ENCODE data around the gene A4GALT. TPM values are rescaled to one million over a fixed set of nuclear protein-coding genes. Genes with fewer than 3 reads are reported as not detected.
"Not testable (repeated sequence)": the region's sequence is repeated elsewhere in the genome, so short reads cannot be mapped to it uniquely, and the experiment has no call there.

The A4GALT gene
- polyA plus RNA-seq, 1 donor, result 29.1 TPM

- peak; percentile 35 for DNase-seq (ENCODE audit: low read depth)
Observed at GRCh38 chr22:42742940-42743339, 22.3 kb upstream of the A4GALT start.

GRCh38 chr22:42740320-42740719 lies 19.6 kb upstream of the A4GALT start:
- not testable (repeated sequence) for DNase-seq (ENCODE audit: low read depth)

DNA sequence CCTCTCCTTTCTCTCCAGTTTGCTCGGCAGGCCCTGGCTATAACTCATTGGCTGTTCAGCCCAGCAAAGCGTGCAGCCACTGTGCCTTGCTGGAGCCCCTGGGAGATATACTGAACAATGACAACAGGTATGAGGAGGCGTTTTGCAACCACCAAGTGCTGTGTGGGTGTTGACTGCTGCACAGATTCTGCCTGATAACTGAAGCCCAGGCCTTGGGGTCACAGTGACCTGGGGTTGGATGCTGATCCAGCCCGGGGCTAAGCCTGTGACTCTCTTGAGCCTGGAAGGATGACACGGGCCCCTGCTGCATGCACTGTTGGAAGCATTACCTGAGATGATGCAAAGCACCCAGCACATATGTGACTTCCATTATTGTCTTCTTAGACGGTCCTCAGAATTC lies 13.7 kb upstream of the A4GALT start:
- DNase-seq (ENCODE audit: low read depth), result no peak

DNA sequence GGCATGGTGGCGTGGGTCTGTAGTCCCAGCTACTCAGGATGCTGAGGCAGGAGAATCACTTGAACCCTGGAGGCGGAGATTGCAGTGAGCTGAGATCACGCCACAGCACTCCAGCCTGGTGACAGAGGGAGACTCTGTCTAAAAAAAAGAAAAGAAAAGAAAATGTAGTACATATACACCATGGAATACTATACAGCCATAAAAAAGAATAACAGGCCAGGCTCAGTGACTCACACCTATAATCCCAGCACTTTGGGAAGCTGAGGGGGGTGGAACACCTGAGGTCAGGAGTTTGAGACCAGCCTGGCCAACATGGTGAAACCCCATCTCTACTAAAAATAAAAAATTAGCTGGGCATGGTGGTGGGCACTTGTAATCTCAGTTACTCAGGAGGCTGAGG lies 12.7 kb upstream of the A4GALT start:
- not testable (repeated sequence) for DNase-seq (ENCODE audit: low read depth)

DNA sequence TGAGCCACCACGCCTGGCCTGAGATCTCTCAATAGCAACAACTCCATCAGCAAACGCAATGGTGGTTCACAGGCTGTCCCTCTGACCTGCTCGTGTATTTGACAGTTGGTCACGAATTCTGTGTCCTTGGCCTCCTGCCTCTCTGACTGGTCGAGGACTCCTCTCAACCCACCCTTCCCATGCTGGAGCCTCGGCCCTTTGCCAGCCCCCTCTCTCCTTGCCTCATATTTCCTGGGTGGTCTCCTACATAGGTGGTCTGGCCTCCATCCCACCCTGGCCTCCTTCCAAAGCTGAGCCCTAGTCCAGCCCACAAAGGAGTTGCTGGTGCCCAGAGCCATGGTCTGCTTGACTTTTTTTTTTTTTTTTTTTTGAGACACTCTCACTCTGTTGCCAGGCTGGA lies 11.4 kb upstream of the A4GALT start:
- no peak for DNase-seq (ENCODE audit: low read depth)

DNA sequence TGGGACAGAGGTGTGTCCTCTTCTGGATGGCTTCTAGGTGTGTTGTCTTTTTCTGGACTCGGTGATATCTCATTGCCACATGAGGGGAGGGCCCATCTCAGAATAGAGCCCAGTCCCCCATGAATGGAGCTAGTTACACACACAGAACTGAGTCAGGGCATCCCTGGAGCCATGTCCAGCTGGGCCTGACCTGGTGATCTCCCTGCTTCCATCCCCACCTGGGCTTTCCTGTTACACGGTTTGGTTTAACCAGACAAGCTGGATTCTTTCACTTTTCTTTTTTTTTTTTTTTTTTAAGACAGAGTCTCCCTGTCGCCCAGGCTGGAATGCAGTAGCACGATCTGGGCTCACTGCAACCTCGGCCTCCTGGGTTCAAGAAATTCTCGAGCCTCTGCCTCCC lies 6.1 kb upstream of the A4GALT start:
- no peak for DNase-seq (ENCODE audit: low read depth)

- DNase-seq (ENCODE audit: low read depth), result no peak
Observed at GRCh38 chr22:42725606-42726355, 5.1 kb upstream of the A4GALT start.

GRCh38 chr22:42724062-42724461 lies 3.4 kb upstream of the A4GALT start:
- DNase-seq (ENCODE audit: low read depth), result no peak

- DNase-seq (ENCODE audit: low read depth), result no peak
Observed at GRCh38 chr22:42721045-42721434, 370 bp upstream of the A4GALT start.

- no peak for DNase-seq (ENCODE audit: low read depth)
Observed at GRCh38 chr22:42719656-42720262, 911 bp downstream of the A4GALT start.

DNA sequence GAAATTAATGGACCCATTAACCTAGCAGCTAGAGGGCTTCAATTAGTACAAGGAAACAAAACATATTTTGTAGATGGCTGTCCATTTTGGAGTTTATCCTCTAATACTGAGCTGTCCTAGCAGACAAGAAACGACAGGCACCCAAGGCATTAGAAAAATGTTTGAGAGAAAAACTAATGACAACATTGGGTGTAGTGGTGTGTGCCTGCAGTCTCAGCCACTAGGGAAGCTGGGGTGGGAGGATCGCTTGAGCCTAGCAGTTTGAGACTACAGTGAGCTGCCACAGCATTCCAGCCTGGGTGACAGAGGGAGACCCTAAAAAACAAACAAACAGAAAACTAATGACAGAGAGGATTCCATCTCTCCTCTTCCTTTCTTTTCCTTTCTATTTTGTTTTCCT lies 1.5 kb downstream of the A4GALT start:
- no peak for DNase-seq (ENCODE audit: low read depth)

- no peak for DNase-seq (ENCODE audit: low read depth)
Observed at GRCh38 chr22:42717197-42717928, 3.3 kb downstream of the A4GALT start.

GRCh38 chr22:42716649-42717127 lies 4.0 kb downstream of the A4GALT start:
- DNase-seq (ENCODE audit: low read depth), result no peak

DNA sequence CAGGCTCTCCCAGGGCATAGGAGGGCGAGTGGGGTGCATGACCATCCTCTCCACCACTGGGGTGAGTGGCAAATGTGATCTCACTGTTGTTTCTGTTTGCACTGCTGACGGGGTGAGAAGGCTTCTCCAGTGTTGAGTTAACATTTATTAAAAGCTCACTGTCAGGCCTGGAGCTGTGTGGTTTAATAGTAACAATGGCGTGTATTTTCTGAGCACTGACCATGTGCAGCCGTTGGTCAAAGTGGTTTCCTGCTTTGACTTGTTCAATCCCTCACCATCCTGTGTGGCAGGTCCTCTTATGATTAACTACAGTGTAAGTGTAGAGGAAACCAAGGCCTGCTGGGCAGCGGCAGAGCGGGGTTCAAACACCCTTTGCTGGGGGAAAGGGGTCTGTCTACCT lies 4.4 kb downstream of the A4GALT start:
- DNase-seq (ENCODE audit: low read depth), result no peak

DNA sequence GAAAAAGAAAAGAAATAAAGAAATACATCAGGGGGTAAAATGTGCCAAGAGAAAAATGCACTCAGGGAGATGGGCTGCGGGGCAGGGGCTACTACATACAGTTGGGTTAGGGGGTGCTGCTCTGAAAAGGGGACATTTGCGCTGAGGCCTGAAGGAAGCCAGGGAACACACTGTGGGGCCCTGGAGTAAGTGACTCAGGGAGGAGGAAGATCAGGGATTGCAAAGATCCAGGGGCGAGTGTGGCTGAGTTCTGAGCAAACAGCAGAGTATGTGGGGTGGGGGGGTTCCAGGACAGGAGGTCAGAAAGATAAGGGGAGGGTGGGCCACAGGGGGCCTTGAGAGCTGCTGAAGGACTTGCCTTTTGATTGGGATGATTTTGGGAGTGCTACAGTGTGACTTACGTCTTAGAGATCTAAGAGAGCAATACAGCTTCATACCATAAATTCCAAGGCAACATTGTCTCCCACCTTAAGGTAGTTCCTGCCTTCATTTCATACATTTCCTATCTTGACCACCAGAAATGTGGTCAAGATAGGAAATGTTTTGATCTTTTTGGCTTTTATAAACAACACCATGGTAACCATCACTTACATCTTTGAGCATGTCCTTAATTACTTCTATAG lies 5.8 kb downstream of the A4GALT start:
- no peak for DNase-seq (ENCODE audit: low read depth)

DNA sequence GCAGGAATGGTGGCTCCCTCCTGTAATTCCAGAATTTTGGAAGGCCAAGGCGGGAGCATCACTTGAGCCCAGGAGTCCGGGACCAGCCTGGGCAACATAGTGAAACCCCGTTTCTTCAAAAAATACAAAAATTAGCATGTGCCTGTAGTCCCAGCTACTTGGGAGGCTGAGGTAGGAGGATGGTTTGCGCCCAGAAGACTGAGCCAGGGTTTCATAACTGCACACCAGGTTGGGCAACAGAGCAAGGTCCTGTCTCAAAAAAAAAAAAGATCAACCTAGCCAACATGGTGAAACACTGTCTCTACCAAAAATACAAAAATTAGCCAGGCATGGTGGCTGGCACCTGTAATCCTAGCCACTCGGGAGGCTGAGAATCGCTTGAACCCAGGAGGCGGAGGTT lies 6.4 kb downstream of the A4GALT start:
- no peak for DNase-seq (ENCODE audit: low read depth)

GRCh38 chr22:42711895-42712837 lies 8.5 kb downstream of the A4GALT start:
- DNase-seq (ENCODE audit: low read depth), result no peak

- DNase-seq (ENCODE audit: low read depth), result no peak
Observed at GRCh38 chr22:42711281-42711731, 9.4 kb downstream of the A4GALT start.

DNA sequence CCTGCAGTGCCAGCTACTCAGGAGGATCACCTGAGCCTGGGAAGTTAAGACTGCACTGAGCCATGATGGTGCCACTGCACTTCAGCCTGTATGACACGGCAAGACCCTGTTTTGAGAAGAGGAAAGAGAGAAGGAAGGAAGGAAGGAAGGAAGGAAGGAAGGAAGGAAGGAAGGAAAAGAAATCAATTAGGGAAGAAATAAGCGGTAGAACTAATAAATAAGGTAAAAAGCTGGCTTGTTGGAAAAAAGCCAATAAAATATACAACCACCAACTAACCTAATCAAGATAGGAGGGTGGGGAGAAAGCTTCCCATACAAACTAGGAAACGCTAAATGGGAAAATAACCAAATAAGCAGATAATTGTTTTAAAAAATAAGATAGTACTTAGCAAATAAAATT lies 12.3 kb downstream of the A4GALT start:
- DNase-seq (ENCODE audit: low read depth), result no peak

- DNase-seq (ENCODE audit: low read depth), result no peak
Observed at GRCh38 chr22:42707496-42707895, 13.2 kb downstream of the A4GALT start.

GRCh38 chr22:42704896-42705295 lies 15.8 kb downstream of the A4GALT start:
- DNase-seq (ENCODE audit: low read depth), result no peak
